HG02763 (cell line): ENCODE data around the gene POLR3F.
A peak's percentile ranks its signal among the peaks of the same experiment; 100 is the strongest.
"Not testable (repeated sequence)": the region's sequence is repeated elsewhere in the genome, so short reads cannot be mapped to it uniquely, and the experiment has no call there.

Source experiments
- ATAC-seq: cut with Tn5 transposase; IDR thresholded peaks from one replicate; pipeline ENCODE4 v1.9.1; 2021; ENCODE audit warnings: mild to moderate bottlenecking, moderate library complexity; ENCODE audit not compliant: unreplicated experiment

Gene POLR3F

GRCh38 chr20:18466894-18467730 is at the start of gene POLR3F, which contains the start of gene DZANK1:
Gene POLR3F, plus strand, starts transcription at chr20:18467390. Its CDS starts 117 bp downstream, at chr20:18467507.
Gene DZANK1, minus strand, starts transcription at chr20:18467030. Its CDS starts 1,672 bp downstream, at chr20:18465358.
- ATAC-seq, result peak; percentile 98

GRCh38 chr20:18421608-18422007 is 45.6 kb upstream of the POLR3F start:
- ATAC-seq, result no peak

DNA sequence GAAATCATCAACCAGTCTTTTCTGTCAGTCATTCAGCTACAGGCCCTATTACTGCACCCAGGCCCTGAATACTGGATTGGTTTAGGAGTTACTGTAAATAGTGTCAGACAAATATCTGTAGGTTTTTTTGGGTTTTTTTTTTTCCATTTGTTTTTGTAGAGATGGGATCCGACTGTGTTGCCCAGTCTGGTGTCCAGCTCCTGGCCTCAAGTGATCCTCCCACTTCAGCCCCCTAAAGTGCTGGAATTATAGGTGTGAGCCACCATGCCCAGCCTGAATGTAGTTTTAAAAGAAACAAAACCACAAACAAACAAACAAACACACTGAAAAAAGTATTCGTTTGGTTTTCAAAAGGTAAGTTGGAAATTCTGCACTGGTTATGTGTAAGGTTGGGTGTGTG is 40.0 kb upstream of the POLR3F start:
- ATAC-seq, result no peak

GRCh38 chr20:18428490-18429173 is 38.6 kb upstream of the POLR3F start:
- ATAC-seq, result no peak

GRCh38 chr20:18430172-18430826 is 36.9 kb upstream of the POLR3F start:
- no peak for ATAC-seq

DNA sequence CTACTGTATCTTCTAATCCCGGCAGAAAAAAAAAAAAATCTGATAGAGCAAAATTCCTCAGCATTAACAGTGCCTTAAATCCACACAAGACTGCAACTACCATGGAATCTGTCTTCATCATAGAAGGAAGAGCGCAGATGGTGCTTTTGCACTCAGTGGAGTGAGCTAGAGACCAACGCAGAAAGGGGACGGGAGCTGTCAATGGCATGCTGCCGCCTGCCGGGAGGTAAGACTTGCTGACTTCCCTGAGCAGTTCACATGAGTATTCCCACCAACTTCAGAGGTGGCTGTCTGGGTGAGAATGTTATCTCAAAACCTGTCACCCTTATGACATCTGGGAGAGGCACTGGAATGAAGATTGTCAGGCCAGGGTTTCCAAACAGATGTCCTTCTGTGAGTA is 36.0 kb upstream of the POLR3F start:
- no peak for ATAC-seq

- ATAC-seq, result no peak
Observed at GRCh38 chr20:18436847-18437246, 30.3 kb upstream of the POLR3F start.

- ATAC-seq, result no peak
Observed at GRCh38 chr20:18440403-18440802, 26.8 kb upstream of the POLR3F start.

GRCh38 chr20:18443886-18444285 is 23.3 kb upstream of the POLR3F start:
- ATAC-seq, result no peak

- ATAC-seq, result no peak
Observed at GRCh38 chr20:18456600-18456999, 10.6 kb upstream of the POLR3F start.

GRCh38 chr20:18465536-18466200 is 1.5 kb upstream of the POLR3F start:
- ATAC-seq, result no peak

DNA sequence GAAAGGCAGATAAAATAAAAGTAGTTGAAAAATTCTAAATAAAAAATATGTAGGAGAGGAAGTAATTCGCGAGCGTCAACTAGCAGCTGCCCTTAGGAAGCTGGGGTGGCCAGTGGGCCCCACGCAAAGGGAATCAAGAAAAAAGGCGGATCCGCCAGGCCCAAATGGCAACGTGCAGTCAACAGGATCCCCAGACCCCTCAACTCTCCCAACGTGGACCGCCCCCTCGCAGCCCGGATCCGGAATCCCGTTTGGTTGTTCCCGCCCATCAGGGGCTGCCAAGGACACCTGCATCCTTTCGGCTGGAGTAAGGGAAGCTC is 656 bp upstream of the POLR3F start:
- ATAC-seq, result peak; percentile 23

GRCh38 chr20:18477218-18477617 is 10.0 kb downstream of the POLR3F start:
- no peak for ATAC-seq

DNA sequence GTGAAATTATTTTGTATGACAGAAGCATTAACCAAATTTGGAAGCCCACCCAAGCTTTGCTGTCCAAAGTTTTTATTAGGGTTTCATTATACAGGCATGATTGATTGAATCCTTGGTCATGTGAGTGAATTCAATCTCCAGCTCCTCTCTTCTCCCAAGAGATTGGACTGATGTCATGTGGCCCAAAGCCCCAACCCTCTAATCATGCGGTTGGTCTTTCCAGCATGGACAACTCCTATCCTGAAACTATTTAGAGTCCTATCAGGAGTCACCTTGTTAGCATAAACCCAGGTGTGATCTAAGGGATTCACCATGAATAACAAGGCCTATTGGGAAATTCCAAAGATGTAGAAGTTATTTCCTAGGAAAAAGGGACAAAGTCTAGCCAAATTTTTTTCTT is 10.6 kb downstream of the POLR3F start:
- ATAC-seq, result no peak

- ATAC-seq, result no peak
Observed at GRCh38 chr20:18481596-18481995, 14.4 kb downstream of the POLR3F start.

DNA sequence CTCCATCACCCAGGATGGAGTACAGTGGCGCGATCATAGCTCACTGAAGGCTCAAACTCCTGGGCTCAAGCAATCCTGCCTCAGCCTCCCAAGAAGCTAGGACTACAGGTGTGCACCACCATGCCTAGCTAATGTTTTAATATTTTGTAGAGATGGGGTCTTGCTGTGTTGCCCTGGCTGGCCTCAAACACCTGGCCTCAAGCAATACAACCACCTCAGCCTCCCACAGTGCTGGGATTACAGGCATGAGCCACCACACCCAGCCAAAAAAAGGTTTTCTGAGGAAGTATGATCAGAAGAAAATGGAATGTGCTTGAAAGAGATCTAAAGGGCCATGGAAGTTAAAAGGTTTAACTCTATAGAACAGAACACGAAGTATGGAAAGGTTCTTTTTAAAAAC is 21.1 kb downstream of the POLR3F start:
- no peak for ATAC-seq

DNA sequence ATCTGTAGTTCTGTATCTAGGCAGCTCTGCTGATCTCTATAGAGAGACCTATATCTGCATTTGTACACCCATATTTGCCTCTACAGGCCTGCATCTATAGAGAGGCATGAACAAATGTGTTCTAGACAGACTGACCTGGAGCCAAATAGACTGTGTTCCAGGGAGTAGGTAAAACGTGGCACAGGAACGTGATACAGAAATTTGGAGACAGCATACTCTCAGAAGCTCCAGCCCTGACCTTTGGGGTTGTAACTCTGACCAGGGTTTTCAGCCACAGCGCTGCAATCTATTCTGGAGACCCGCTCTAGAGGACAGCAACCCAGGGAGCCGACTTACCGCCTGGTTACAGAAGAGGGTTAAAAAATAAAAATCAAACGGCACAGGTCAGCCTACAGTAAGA is 28.9 kb downstream of the POLR3F start:
- no peak for ATAC-seq

GRCh38 chr20:18496740-18497592 is 29.8 kb downstream of the POLR3F start, which contains the start of gene RBBP9:
Gene RBBP9, minus strand, starts transcription at chr20:18497225. Its CDS starts 58 bp downstream, at chr20:18497167.
- ATAC-seq, result peak; percentile 98

- no peak for ATAC-seq
Observed at GRCh38 chr20:18497603-18498002, 30.4 kb downstream of the POLR3F start.

DNA sequence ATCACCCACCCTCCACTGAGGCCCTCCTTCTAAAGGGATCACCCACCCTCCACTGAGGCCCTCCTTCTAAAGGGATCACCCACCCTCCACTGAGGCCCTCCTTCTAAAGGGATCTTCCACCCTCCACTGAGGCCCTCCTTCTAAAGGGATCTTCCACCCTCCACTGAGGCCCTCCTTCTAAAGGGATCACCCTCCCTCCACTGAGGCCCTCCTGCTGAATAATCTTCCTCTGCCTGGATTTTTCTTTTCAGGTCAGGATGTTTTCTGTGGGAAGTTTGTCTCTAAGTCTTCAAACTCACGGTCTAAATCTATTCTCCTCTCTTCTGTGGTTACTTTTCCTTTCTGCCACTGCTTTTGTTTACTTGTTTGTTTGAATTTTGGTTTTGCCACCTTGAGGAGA is 34.5 kb downstream of the POLR3F start:
- not testable (repeated sequence) for ATAC-seq
